Measurements from ENCODE around the gene RAP1A.

GRCh38 chr1:111611986-111612385 lies 7.6 kb upstream of the RAP1A start:
- TF ChIP-seq CBFB (CRISPR knock-in tag; IDR thresholded peaks at IDR 0.05; ENCODE audit: low read depth) (no peak), CTCF (IDR thresholded peaks at IDR 0.05) (no peak), SMAD4 (CRISPR knock-in tag; IDR thresholded peaks at IDR 0.05) (no peak)
